HG03103 (cell line): ENCODE measurements around the gene TAF3.

ENCODE experiments used
- ATAC-seq: cut with Tn5 transposase; IDR thresholded peaks from one replicate; pipeline ENCODE4 v1.9.1; 2021; ENCODE audit warnings: low read depth; ENCODE audit not compliant: unreplicated experiment

The TAF3 gene

DNA sequence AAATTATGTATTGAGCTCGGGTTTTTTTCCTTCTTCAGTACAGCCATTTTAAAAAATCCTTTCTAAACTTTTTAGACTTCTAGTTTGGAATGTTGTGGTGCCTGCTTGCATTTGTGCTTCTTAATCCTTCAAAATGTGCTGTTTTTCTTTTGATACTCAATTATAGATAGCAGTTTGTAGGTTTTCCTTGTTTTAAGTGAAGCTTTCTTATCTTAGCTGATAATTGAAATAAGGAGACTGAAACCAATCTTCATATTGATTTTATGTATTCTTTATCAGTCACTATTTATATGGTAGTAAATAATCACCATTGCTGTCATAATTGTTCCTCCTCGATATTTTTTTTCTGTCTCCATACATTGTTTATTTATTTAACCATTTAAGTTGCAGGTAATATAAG is 56.6 kb downstream of the TAF3 start:
- no peak for ATAC-seq

GRCh38 chr10:7876541-7877127 is 58.3 kb downstream of the TAF3 start:
- ATAC-seq, result no peak

DNA sequence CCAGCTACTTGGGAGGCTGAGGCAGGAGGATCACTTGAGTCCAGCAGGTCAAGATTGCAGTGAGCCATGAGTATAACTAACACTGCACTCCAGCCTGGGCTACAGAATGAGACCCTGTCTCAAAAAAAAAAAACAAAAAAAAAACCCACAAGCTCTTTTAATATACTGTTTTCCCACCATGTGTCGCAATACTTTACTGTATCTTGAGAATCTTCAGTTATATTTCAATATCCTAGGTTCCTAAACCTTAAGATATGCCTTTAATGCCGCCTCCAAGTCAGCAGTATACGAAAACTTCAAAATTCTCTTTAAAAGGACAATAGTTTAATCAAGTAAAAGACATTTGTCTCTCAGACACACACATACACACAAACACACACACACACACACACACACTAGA is 62.8 kb downstream of the TAF3 start:
- ATAC-seq, result no peak

DNA sequence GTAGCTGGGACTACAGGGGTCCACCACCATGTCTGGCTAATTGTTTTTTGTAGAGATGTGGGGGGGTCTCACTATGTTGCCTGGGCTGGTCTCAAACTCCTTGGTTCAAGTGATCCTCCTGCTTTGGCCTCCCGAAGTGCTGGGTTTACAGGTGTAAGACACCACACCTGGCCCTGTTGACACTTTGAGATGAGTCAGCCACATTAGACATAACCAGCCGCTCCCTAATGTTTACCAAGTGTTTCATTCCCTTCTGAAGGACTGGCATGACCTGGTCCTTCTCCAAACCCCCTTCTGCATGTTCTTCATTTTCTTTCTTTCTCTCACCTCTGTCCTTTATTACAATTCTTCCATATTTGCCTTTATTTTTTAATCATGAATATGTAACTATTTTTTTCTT is 67.8 kb downstream of the TAF3 start:
- no peak for ATAC-seq

DNA sequence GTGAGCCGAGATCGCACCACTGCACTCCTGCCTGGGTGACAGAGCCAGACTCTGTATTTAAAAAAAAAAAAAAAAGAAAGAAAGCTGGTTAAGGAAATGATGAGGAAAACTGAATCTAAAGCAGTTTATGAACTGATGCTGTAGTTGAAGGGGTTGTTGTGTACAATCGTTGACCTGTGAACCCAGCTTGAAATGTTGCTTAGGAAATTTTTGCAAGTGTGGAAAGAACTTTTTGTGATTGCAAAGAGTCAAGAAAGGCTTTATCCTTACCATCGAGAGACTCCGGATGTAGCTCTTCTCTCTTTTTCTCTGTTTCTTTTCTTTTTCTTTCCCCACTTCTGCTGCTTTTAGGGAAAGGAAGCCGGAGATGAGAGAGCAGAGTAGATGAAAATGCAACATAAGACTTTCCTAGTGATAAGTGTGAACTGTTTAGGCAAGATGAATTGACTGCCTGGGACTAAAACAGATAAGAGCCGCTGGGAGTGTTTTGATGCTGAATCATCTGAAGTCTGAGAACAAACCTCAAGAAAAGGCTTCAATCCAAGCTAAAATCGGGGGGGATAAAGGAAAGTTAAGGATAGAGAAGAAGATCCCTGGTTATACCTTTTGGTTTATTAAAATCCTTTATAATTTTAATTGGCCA is 69.0 kb downstream of the TAF3 start:
- no peak for ATAC-seq

GRCh38 chr10:7889947-7890542 is 71.7 kb downstream of the TAF3 start:
- ATAC-seq, result no peak

DNA sequence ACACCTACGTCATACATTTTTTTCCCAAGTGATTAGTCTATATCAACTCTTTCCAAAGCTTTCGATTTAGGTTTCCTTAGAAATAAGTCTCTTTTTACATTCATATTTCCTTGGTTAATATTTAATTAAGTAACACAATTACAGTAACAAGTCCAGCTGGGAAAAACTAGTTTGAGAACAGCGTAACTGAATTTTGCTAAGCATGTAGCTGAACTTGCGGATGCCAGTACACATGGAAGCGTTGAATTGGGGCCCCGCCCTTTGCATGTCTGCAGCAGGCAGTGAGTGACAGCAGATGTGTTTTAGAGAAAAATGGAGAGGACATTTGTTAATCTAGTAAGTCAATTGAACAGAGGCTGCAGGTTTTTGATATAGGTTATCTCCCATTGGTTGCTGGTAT is 72.5 kb downstream of the TAF3 start:
- ATAC-seq, result no peak

DNA sequence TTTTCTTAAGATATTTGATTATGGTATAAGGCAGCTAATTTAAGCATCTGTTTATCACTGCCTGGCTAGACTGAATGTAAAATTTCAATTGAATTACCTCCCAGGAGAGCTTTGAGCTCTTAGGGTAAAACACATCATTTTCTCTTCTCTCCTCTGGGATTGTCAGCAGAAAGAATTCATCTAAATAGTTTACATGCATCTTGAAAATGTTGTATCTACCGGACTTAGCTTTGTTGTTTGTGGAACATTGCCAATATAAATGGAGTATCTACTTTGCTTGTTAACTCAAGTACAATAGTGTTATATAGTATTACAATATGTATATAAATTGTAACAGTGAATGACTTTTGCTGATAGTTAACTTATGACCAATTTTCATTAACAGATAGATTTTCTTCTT is 73.3 kb downstream of the TAF3 start:
- ATAC-seq, result no peak

- ATAC-seq, result no peak
These were observed 73.8 kb downstream of the TAF3 start for GRCh38 chr10:7892146-7892545.

- no peak for ATAC-seq
These were observed 77.4 kb downstream of the TAF3 start for GRCh38 chr10:7895699-7896090.

DNA sequence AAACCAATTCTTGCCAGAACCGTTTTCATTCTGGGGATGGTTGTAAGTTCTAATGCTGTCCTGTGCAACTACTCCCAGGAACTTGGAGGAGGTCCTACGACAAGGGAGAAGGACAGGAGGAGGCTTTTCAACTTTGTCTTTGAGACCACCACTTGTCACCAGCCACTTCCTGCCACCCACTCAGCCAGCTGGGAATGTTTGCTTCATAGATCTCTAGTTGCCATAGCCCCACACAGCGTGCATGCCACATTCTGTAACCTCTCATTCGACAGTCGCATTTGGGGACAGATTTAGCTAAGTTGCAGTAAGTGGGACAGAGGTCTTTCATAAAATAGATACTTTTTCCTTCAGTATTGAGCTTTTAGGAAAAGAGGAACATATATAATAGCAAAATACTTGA is 78.0 kb downstream of the TAF3 start:
- ATAC-seq, result no peak

DNA sequence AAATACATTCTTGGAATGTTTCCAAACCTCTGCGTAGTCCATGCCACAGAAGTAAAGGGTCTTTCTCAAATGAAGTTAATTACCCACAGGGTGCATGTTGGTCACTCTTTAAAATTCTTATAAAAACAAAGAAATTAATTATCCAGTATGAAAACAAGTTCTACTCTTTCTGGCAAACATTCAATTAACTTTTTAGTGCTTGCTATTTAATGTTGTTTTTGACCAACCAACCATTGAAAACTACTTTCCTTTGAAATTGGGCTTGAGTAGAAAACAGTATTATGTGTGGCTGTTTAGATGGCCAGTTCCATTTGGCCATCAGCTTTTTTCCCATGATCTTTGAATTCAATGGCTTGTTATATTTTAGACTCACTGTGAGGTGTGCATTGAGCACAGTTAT is 83.0 kb downstream of the TAF3 start:
- no peak for ATAC-seq

DNA sequence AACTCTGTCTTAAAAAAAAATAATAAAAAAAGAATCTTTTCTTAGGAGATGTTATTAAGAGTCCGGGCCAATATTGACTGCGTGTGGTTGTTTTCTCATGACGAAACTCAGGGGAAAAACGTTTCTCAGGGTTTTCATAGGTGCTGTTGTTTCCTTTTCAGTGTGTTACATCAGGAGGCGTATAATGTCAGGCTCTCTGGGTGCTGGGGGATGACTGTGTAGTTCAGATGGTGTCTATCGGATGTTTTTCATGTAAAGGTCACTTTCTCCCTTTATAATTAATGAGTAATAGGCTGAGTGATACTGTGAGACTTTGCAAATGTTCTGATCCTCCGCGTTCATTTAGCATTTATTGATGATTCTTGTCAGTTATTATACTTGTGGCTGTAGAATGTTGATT is 84.1 kb downstream of the TAF3 start:
- no peak for ATAC-seq

DNA sequence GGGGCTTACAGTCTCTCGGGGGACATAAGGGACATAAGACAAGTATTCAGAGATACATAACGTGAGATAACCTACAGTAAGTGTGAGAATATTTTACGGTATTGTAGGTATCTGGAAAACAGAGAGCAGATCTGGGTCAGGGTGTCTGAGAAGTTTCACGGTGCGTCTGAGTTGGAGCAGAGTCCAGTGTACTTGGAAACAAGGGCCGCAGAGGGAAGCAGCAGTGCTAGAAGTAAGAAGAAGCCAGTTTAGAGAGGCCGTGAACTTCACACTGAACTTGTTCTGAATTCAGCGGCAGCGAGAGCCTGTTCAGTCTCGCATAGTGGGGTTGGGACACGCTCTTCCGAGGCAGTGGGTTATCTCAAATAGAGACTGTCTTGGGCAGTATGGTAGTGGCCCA is 85.5 kb downstream of the TAF3 start:
- no peak for ATAC-seq

DNA sequence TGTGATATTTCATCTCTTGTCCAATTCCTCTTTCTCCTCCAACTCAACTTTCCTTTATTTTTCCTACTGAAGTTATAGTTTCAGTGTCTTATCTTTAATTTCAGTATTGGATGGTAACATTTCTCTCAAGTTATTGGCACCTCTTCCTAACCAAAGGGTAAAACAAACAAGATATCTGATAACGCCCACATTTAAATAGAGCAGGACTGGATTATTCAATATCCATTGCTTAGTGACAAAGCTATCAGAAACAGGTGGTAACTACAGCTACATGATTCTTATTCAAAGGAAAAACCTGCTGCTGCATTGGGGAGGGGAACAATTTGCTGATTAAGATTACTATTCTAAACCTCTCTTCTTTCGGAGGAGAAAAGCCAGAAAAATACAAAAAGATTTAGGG is 87.8 kb downstream of the TAF3 start:
- no peak for ATAC-seq

DNA sequence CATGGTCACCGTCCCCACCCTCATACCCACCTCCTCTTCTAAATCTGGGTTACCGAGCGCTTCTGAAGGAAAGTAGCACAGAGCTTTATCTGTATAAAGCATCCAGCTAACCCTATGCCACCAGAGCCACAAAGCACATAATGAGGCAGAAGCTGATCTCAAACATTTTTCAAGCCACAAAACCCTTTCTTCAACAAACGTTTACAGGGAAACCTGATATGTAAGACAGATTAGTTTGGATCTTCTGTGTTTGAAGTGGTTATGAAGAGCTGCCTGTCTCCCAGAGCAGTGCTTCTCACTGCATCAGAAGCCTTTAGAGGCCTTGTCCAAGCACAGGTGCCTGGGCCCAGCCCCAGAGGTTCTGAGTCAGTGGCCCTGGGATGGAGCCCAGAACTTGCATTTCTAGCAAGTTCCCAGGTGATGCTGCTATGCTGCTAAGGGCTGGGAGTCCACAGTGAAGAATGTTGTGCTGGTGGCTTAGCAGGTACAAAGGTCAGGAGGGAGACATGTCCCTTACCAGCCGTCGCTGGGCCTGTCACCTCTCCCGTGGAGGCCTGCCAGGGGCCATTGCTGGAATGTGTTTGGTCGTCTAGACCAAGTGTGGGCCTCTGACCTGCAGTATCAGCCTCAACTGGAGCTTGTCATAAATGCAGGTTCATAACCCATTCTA is 90.4 kb downstream of the TAF3 start:
- no peak for ATAC-seq

GRCh38 chr10:7913126-7913872 is 95.0 kb downstream of the TAF3 start:
- no peak for ATAC-seq

GRCh38 chr10:7915923-7916536 is 97.7 kb downstream of the TAF3 start:
- ATAC-seq, result no peak

GRCh38 chr10:7917736-7918135 is 99.4 kb downstream of the TAF3 start:
- no peak for ATAC-seq

DNA sequence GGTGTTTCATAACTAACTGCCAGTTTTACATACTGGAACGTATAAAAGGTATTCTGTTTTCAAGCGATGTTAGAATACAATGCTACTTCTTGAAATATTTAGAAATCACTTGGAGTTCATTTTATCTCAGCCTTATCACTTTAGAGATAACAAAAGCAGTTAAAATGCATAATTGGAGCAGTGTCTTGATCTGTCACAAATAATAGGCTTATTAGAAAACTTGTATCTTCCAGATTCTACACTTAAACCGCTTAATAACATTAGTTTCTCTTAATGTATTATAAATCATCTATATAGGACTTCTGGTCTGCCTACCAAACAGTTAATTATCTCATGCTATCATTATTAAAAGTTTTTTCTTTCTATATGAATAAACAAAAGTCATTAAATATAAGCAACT is 104.4 kb downstream of the TAF3 start:
- no peak for ATAC-seq

- ATAC-seq, result no peak
These were observed 110.2 kb downstream of the TAF3 start for GRCh38 chr10:7928536-7928935.
